Choroid plexus epithelial cell (primary cell): ENCODE results near the gene KRT6A.
A peak's percentile ranks its signal among the peaks of the same experiment; 100 is the strongest.

Experiments
- DNase-seq: peaks from one replicate; pipeline ENCODE4 v3.0.0-alpha.2; 2010; ENCODE audit warnings: low read depth
- H3K4me3 ChIP-seq: 2 replicates; pipeline ENCODE4 v1.5.1; 2011; ENCODE audit warnings: low read depth, mild to moderate bottlenecking, control low read depth, low read length, moderate library complexity
- TF ChIP-seq, protein P1 (sequence below): conservative IDR thresholded peaks from 2 replicates; pipeline ENCODE4 v1.5.1; 2011; ENCODE audit warnings: low read depth, mild to moderate bottlenecking, control low read depth, inconsistent platforms, low read length, moderate library complexity

KRT6A gene

GRCh38 chr12:52493172-52493571 is at the start of gene KRT6A:
Gene KRT6A (minus strand): TSS chr12:52493257. CDS start chr12:52493188, 69 bp downstream.
- DNase-seq = no peak
- TF ChIP-seq, protein P1, sequence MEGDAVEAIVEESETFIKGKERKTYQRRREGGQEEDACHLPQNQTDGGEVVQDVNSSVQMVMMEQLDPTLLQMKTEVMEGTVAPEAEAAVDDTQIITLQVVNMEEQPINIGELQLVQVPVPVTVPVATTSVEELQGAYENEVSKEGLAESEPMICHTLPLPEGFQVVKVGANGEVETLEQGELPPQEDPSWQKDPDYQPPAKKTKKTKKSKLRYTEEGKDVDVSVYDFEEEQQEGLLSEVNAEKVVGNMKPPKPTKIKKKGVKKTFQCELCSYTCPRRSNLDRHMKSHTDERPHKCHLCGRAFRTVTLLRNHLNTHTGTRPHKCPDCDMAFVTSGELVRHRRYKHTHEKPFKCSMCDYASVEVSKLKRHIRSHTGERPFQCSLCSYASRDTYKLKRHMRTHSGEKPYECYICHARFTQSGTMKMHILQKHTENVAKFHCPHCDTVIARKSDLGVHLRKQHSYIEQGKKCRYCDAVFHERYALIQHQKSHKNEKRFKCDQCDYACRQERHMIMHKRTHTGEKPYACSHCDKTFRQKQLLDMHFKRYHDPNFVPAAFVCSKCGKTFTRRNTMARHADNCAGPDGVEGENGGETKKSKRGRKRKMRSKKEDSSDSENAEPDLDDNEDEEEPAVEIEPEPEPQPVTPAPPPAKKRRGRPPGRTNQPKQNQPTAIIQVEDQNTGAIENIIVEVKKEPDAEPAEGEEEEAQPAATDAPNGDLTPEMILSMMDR = no peak
- no peak within 1 kb of the TSS for H3K4me3 ChIP-seq

GRCh38 chr12:52542157-52542556 is 49.1 kb upstream of the KRT6A start:
- DNase-seq = no peak
- TF ChIP-seq, protein P1 = no peak
- H3K4me3 ChIP-seq = no peak overlapping the region

DNA sequence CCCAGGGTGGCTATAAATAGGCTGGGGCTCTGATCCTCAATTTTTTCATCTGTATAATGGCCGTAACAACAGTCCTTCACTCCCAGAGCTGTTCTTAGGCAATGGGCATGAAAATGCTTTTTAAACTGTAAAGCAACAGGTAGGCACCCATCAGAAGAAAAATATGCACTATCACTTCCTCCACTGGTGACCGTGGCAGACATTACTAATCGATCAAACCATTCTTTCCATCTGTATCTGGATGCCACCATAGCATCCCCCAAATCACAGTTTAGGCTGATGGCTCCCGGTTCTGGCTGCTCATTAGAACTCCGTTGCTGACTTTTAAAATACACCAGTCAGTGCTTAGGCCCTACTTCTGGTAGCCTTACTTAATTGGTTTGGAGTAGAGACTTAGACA is 48.7 kb upstream of the KRT6A start:
- DNase-seq = no peak
- no peak overlapping the region for H3K4me3 ChIP-seq
- TF ChIP-seq, protein P1 = no peak

- DNase-seq = no peak
- no peak overlapping the region for H3K4me3 ChIP-seq
- TF ChIP-seq, protein P1 = no peak
These were observed 47.5 kb upstream of the KRT6A start for GRCh38 chr12:52540531-52540930.

GRCh38 chr12:52539821-52540173 is 46.7 kb upstream of the KRT6A start:
- DNase-seq = no peak
- no peak overlapping the region for H3K4me3 ChIP-seq
- TF ChIP-seq, protein P1 = no peak

DNA sequence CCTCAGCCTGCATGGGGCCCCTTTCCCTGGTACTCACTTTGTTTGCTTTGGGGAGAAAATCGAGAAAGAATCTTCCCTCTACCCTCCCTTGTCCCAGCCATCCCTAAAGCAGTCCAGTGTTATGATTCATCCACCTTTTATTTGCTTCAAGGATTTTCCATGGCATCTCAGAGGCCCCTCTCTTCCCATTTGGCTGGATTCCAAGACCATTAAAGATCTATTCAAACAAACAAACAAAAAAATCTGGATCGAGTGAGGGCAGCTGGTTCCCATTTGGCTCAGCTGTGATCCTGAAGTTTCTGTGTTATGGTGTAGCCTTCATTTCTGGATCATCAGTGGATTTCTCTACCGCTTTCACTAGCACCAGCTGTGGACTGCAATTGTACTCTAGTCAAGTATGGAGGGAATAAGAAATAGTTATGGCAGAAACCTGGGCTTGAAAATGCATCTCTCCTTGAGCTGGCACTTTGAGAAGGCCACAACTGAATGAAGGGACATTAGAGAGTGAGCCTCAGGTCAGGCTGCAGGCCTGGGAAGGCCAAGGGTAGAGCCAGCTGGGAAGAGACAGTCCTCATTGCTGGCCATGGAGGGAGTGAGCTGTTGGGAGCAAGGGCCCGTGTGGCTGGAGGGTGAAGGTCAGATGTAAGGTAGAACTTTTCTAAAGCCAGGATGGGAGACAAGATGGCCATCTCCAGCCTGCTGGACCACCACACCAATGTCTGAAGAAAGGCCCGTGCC is 46.2 kb upstream of the KRT6A start:
- DNase-seq = peak; percentile 11
- TF ChIP-seq, protein P1 = no peak
- H3K4me3 ChIP-seq = no peak overlapping the region

DNA sequence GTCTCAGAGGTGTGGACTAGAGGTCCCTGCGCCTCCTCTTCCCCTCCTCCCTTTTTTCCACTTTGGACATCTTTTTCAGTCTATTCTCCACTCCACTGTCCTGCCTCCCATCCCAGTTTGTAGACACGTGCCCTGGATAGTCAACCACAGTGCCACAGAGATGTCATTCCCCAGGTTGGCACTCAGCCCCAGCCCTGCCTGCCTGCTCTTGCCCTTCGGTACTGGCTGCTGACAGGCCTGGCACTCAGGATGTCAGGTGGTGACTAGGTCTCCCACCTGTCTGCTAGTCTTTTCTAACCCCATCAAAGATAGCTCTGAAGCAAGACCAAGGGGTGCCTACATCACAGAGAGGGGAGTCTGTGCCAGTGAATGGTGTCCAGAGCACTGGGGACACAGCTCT is 44.0 kb upstream of the KRT6A start:
- TF ChIP-seq, protein P1 = no peak
- H3K4me3 ChIP-seq = no peak overlapping the region
- DNase-seq = no peak
